KMS-11 (cell line): ENCODE measurements around the gene NCAM1.

Experiments used
- H2AFZ ChIP-seq: fragments of 200-600 bp; sonication (generic); 2 replicates; pipeline ENCODE4 v1.6.1; 2016; ENCODE audit warnings: antibody characterized with exemption, mixed run types, low read depth
- H3K27ac ChIP-seq: fragments of 200-600 bp; sonication (generic); 2 replicates; pipeline ENCODE4 v1.6.1; 2016; ENCODE audit warnings: mild to moderate bottlenecking, mixed run types
- H3K27me3 ChIP-seq: fragments of 200-600 bp; sonication (generic); 2 replicates; pipeline ENCODE4 v1.6.1; 2017; ENCODE audit warnings: mild to moderate bottlenecking, low read depth, mixed run types, moderate library complexity; ENCODE audit not compliant: insufficient read depth
- H3K36me3 ChIP-seq: fragments of 200-600 bp; sonication (generic); 2 replicates; pipeline ENCODE4 v1.6.1; 2017; ENCODE audit warnings: mild to moderate bottlenecking, mixed run types; ENCODE audit not compliant: insufficient read depth
- H3K4me1 ChIP-seq: fragments of 200-600 bp; sonication (generic); 2 replicates; pipeline ENCODE4 v1.6.1; 2016; ENCODE audit warnings: mild to moderate bottlenecking, low read depth, mixed run types; ENCODE audit not compliant: poor library complexity, severe bottlenecking
- H3K4me2 ChIP-seq: fragments of 200-600 bp; sonication (generic); 2 replicates; pipeline ENCODE4 v1.7.0; 2016; ENCODE audit warnings: mild to moderate bottlenecking, mixed run types
- H3K4me3 ChIP-seq: fragments of 200-600 bp; sonication (generic); IDR thresholded peaks from 2 replicates; pipeline ENCODE4 v1.6.1; 2017; ENCODE audit warnings: low read depth, low read length, mixed read lengths; ENCODE audit not compliant: insufficient read depth
- H3K79me2 ChIP-seq: fragments of 200-600 bp; sonication (generic); 2 replicates; pipeline ENCODE4 v1.6.1; 2016; ENCODE audit warnings: low read depth, mixed run types; ENCODE audit not compliant: insufficient read depth
- H3K9ac ChIP-seq: fragments of 200-600 bp; sonication (generic); 2 replicates; pipeline ENCODE4 v1.6.1; 2016; ENCODE audit warnings: mild to moderate bottlenecking, mixed run types
- H4K20me1 ChIP-seq: fragments of 200-600 bp; sonication (generic); 2 replicates; pipeline ENCODE4 v1.6.1; 2016; ENCODE audit warnings: mild to moderate bottlenecking, mixed run types; ENCODE audit not compliant: insufficient read depth
- TF ChIP-seq, protein P1 (sequence below): fragments of 200-600 bp; sonication (generic); conservative IDR thresholded peaks from 2 replicates; pipeline ENCODE4 v1.6.1; 2017; ENCODE audit warnings: low read depth, mild to moderate bottlenecking, antibody characterized with exemption, low read length, moderate library complexity, mixed read lengths

The NCAM1 gene

DNA sequence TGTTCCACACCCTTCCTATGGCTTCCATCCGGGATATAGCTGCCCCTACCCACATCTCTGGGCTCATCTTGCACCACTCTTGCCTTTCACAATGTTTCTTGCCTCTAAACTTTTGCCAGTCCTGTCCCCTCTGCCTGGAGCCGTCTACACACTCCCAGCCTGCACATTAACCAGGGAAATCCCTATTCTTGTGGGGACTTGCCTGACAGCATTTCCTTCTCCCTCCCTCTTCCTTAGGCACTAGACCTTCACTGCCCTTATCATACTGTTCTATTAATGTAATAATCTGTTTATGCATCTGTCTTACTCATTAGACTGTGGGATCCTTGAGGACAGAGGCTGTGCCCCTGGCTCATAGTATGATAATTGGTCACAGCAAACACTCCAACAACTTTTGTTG, 347.4 kb downstream of the NCAM1 start:
- Histone ChIP-seq H3K27ac (no peak overlapping the region), H3K79me2 (no peaks in the 10 kb centered on the region), H3K4me3 (no peak overlapping the region), H3K4me1 (peaks cover 1% of the 10 kb centered on the region), H3K27me3 (no peaks in the 10 kb centered on the region), H3K36me3 (no peaks in the 10 kb centered on the region), H2AFZ (no peak overlapping the region), H4K20me1 (no peaks in the 10 kb centered on the region), H3K4me2 (no peak overlapping the region), H3K9ac (no peak overlapping the region)
- TF ChIP-seq, protein P1, sequence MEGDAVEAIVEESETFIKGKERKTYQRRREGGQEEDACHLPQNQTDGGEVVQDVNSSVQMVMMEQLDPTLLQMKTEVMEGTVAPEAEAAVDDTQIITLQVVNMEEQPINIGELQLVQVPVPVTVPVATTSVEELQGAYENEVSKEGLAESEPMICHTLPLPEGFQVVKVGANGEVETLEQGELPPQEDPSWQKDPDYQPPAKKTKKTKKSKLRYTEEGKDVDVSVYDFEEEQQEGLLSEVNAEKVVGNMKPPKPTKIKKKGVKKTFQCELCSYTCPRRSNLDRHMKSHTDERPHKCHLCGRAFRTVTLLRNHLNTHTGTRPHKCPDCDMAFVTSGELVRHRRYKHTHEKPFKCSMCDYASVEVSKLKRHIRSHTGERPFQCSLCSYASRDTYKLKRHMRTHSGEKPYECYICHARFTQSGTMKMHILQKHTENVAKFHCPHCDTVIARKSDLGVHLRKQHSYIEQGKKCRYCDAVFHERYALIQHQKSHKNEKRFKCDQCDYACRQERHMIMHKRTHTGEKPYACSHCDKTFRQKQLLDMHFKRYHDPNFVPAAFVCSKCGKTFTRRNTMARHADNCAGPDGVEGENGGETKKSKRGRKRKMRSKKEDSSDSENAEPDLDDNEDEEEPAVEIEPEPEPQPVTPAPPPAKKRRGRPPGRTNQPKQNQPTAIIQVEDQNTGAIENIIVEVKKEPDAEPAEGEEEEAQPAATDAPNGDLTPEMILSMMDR, result no peak

DNA sequence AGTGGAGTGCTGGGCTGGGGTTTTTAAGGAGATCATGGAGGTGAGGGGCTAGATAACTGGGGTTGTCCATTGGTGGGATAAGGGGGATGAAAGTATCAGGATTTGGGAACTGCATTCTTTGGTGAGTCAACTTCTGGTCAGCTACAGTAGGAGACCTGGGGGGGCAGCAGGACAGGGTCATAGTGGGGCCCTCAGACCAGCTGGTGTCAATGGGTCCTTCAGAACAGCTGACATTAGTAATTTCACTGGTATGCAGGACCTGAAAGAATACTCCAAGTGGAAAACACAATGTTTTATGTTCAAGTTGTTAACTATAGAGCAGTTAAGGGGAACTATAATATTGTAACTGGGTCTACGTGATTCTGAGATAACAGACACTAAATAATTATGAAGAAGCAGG, 350.3 kb downstream of the NCAM1 start:
- Histone ChIP-seq H3K4me3 (no peak overlapping the region), H3K4me2 (no peak overlapping the region), H3K27me3 (no peaks in the 10 kb centered on the region), H3K9ac (no peak overlapping the region), H3K79me2 (no peaks in the 10 kb centered on the region), H3K36me3 (no peaks in the 10 kb centered on the region), H3K4me1 (peaks cover 11% of the 10 kb centered on the region), H3K27ac (no peak overlapping the region), H2AFZ (no peak overlapping the region), H4K20me1 (no peaks in the 10 kb centered on the region)
- TF ChIP-seq, protein P1, result no peak

DNA sequence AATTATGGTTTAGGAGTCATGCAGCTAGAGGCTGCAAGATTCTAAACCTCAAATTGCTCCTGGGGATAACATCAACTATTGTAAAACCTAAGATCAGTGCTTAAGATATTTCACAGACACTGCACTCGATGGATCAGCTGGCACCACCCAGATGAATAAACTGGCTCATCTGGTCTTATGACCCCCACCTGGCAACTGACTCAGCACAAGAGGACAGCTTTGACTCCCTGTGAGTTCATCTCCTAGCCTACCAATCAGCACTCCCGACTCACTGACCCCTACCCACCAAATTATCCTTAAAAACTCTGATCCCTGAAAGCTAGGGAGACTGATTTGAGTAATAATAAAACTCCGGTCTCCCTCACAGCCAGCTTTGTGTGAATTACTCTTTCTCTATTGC, 352.4 kb downstream of the NCAM1 start:
- no peak overlapping the region for H3K9ac ChIP-seq
- no peaks in the 10 kb centered on the region for H3K27me3 ChIP-seq
- H3K79me2 ChIP-seq, result no peaks in the 10 kb centered on the region
- no peaks in the 10 kb centered on the region for H4K20me1 ChIP-seq
- no peaks in the 10 kb centered on the region for H3K36me3 ChIP-seq
- H3K4me3 ChIP-seq, result no peak overlapping the region
- TF ChIP-seq, protein P1, result no peak
- H3K4me2 ChIP-seq, result peak overlapping the region; percentile 45; the same call in 1 of the 2 replicates
- H2AFZ ChIP-seq, result peak overlapping the region; percentile 74; the same call in 1 of the 2 replicates
- H3K4me1 ChIP-seq, result peaks cover 11% of the 10 kb centered on the region
- H3K27ac ChIP-seq, result no peak overlapping the region

DNA sequence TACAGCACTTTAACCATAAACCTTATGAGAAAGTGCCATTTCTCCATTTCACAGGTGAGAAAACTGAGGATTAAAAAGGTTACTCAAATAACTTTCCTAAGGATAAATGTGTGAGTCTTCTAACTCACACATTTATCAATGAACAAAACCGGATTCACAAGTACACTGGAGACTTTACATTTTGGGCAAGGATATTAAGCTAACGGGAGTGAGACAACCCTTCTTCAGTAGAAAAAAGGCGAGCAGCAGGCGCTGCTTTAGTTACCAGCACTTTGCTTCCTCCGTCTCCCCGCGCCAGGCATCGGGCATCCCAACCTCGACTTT, 352.8 kb downstream of the NCAM1 start:
- Histone ChIP-seq H3K79me2 (no peaks in the 10 kb centered on the region), H3K36me3 (no peaks in the 10 kb centered on the region), H3K27ac (no peak overlapping the region), H4K20me1 (no peaks in the 10 kb centered on the region), H3K4me3 (no peak overlapping the region), H3K27me3 (no peaks in the 10 kb centered on the region), H2AFZ (peak overlapping the region; percentile 74), H3K4me1 (peaks cover 11% of the 10 kb centered on the region), H3K4me2 (peak overlapping the region; percentile 45; the same call in 1 of the 2 replicates), H3K9ac (peak overlapping the region; percentile 52; the same call in 1 of the 2 replicates)
- TF ChIP-seq, protein P1, result no peak
